Neural cell (in vitro differentiated cells): ENCODE results near the gene TYROBP. TPM values are rescaled to one million over a fixed set of nuclear protein-coding genes. Genes with fewer than 3 reads are reported as not detected.

Experiments
- H2AFZ ChIP-seq: fragments of 200-600, 300-800 bp; sonication (generic), shearing (Covaris generic); 2 replicates; pipeline ENCODE4 v1.6.0; 2014; ENCODE audit warnings: low read depth, mild to moderate bottlenecking, antibody characterized with exemption, low read length, moderate library complexity
- H3F3A ChIP-seq: fragments of 200-600 bp; shearing (Covaris generic); 2 replicates; pipeline ENCODE4 v1.6.1; 2016; ENCODE audit warnings: mild to moderate bottlenecking, moderate library complexity, mixed read lengths, antibody characterized with exemption, low read length; ENCODE audit not compliant: insufficient read depth, poor library complexity, severe bottlenecking
- H3K27ac ChIP-seq: fragments of 200-600, 300-800 bp; sonication (generic), shearing (Covaris generic); 2 replicates; pipeline ENCODE4 v1.5.1; 2014; ENCODE audit warnings: mild to moderate bottlenecking, low read length, moderate library complexity
- H3K27me3 ChIP-seq: fragments of 300-800, 200-600 bp; sonication (generic), shearing (Covaris generic); 2 replicates; pipeline ENCODE4 v1.6.0; 2014; ENCODE audit warnings: mild to moderate bottlenecking, low read depth, low read length, moderate library complexity; ENCODE audit not compliant: insufficient read depth
- H3K36me3 ChIP-seq: fragments of 300-800, 200-600 bp; sonication (generic), shearing (Covaris generic); 2 replicates; pipeline ENCODE4 v1.5.1; 2014; ENCODE audit warnings: mild to moderate bottlenecking, antibody characterized with exemption, low read length, moderate library complexity; ENCODE audit not compliant: insufficient read depth
- H3K4me2 ChIP-seq: fragments of 300-800, 200-600 bp; sonication (generic), shearing (Covaris generic); 2 replicates; pipeline ENCODE4 v1.6.0; 2014; ENCODE audit warnings: mild to moderate bottlenecking, low read length
- H3K4me3 ChIP-seq: fragments of 300-800, 200-600 bp; sonication (generic), shearing (Covaris generic); 2 replicates; pipeline ENCODE4 v1.5.1; 2014; ENCODE audit warnings: mild to moderate bottlenecking, low read length, moderate library complexity
- H3K79me2 ChIP-seq: fragments of 200-600 bp; shearing (Covaris generic); replicated peaks from 2 replicates; pipeline ENCODE4 v1.6.0; 2014; ENCODE audit warnings: mild to moderate bottlenecking, low read length, moderate library complexity; ENCODE audit not compliant: insufficient read depth
- H3K9ac ChIP-seq: fragments of 300-800, 200-600 bp; sonication (generic), shearing (Covaris generic); 2 replicates; pipeline ENCODE4 v1.6.1; 2016; ENCODE audit warnings: mild to moderate bottlenecking, low read length, mixed read lengths
- H3K9me2 ChIP-seq: fragments of 200-600 bp; shearing (Covaris generic); 2 replicates; pipeline ENCODE4 v1.6.1; 2016; ENCODE audit warnings: mild to moderate bottlenecking, low read length, mixed read lengths; ENCODE audit not compliant: insufficient read depth
- H3K9me3 ChIP-seq: fragments of 200-600, 300-800 bp; sonication (generic), shearing (Covaris generic); 2 replicates; pipeline ENCODE4 v1.6.1; 2016; ENCODE audit warnings: mild to moderate bottlenecking, mixed run types, low read length, moderate library complexity, mixed read lengths
- H4K20me1 ChIP-seq: fragments of 200-600 bp; shearing (Covaris generic); 2 replicates; pipeline ENCODE4 v1.6.1; 2016; ENCODE audit warnings: mild to moderate bottlenecking, mixed run types; ENCODE audit not compliant: insufficient read depth
- EP300 ChIP-seq: fragments of 450-650 bp; conservative IDR thresholded peaks from 2 replicates; pipeline ENCODE4 v1.6.1; 2014; ENCODE audit warnings: antibody characterized with exemption, mild to moderate bottlenecking, moderate library complexity; ENCODE audit not compliant: poor library complexity, severe bottlenecking
- EZH2 ChIP-seq: fragments of 200-600, 300-800 bp; shearing (Covaris generic), sonication (generic); IDR thresholded peaks from 2 replicates; pipeline ENCODE4 v1.6.1; 2014; ENCODE audit warnings: antibody characterized with exemption, low read length, borderline replicate concordance, mild to moderate bottlenecking; ENCODE audit not compliant: insufficient read depth, poor library complexity, severe bottlenecking
- MXI1 ChIP-seq: fragments of 450-650 bp; conservative IDR thresholded peaks from 2 replicates; pipeline ENCODE4 v1.6.1; 2014; ENCODE audit warnings: antibody characterized with exemption, mild to moderate bottlenecking; ENCODE audit not compliant: poor library complexity, severe bottlenecking
- POLR2AphosphoS5 ChIP-seq: IDR thresholded peaks from 2 replicates; pipeline ENCODE4 v1.6.1; 2012
- RAD21 ChIP-seq: fragments of 450-650 bp; conservative IDR thresholded peaks from 2 replicates; pipeline ENCODE4 v1.6.1; 2014; ENCODE audit warnings: antibody characterized with exemption, mild to moderate bottlenecking, moderate library complexity
- SMC3 ChIP-seq: fragments of 450-650 bp; conservative IDR thresholded peaks from 2 replicates; pipeline ENCODE4 v1.6.1; 2014; ENCODE audit warnings: antibody characterized with exemption, mild to moderate bottlenecking, moderate library complexity; ENCODE audit not compliant: poor library complexity
- TAF1 ChIP-seq: IDR thresholded peaks from 2 replicates; pipeline ENCODE4 v1.6.1; 2012; ENCODE audit warnings: low read depth
- polyA plus RNA-seq: library from polyadenylated mRNA; depleted of rRNA; stranded (reverse); fragments of >200 nt; gene quantifications from 2 replicates; pipeline ENCODE4 v1.2.3, GENCODE V29; 2014
- TF ChIP-seq, protein P1 (sequence below): fragments of 450-650 bp; IDR thresholded peaks from 2 replicates; pipeline ENCODE4 v1.5.1; 2014; ENCODE audit warnings: antibody characterized with exemption, mild to moderate bottlenecking, moderate library complexity; ENCODE audit not compliant: poor library complexity, severe bottlenecking
- TF ChIP-seq, protein P2 (sequence below): IDR thresholded peaks from 2 replicates; pipeline ENCODE4 v1.6.1; 2012; ENCODE audit warnings: borderline replicate concordance

TYROBP gene
- polyA plus RNA-seq, 1 donor from 2014 or later = not detected

DNA sequence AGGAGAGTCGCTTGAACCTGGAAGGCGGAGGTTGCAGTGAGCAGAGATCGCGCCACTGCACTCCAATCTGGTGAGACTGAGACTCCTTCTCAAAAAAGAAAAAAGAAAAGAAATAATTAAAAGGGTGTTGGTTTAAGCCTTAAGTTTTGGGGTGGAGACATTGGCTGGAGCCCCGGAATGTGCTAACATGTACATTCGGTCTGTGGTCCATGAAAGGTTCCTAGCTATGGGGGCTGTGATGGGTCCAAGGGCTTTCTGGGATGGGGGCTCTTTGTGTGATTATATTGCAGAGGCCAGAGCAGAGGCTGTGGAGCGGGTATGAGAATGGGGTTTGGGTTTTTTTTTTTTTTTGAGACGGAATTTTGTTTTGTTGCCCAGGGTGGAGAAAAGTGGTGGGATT, 22.2 kb downstream of the TYROBP start:
- Histone ChIP-seq H3K9ac (no peak overlapping the region), H3K79me2 (no peaks in the 10 kb centered on the region), H3K27me3 (no peaks in the 10 kb centered on the region), H3K27ac (no peak overlapping the region), H3K36me3 (peaks cover 3% of the 10 kb centered on the region), H3K9me3 (no peaks in the 10 kb centered on the region), H3F3A (peaks cover 3% of the 10 kb centered on the region), H4K20me1 (no peaks in the 10 kb centered on the region), H3K9me2 (no peaks in the 10 kb centered on the region), H3K4me3 (no peak overlapping the region), H2AFZ (no peak overlapping the region), H3K4me2 (no peak overlapping the region)
- TF ChIP-seq, protein P1, sequence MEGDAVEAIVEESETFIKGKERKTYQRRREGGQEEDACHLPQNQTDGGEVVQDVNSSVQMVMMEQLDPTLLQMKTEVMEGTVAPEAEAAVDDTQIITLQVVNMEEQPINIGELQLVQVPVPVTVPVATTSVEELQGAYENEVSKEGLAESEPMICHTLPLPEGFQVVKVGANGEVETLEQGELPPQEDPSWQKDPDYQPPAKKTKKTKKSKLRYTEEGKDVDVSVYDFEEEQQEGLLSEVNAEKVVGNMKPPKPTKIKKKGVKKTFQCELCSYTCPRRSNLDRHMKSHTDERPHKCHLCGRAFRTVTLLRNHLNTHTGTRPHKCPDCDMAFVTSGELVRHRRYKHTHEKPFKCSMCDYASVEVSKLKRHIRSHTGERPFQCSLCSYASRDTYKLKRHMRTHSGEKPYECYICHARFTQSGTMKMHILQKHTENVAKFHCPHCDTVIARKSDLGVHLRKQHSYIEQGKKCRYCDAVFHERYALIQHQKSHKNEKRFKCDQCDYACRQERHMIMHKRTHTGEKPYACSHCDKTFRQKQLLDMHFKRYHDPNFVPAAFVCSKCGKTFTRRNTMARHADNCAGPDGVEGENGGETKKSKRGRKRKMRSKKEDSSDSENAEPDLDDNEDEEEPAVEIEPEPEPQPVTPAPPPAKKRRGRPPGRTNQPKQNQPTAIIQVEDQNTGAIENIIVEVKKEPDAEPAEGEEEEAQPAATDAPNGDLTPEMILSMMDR = no peak
- TF ChIP-seq MXI1 (no peak), EZH2 (no peak)

DNA sequence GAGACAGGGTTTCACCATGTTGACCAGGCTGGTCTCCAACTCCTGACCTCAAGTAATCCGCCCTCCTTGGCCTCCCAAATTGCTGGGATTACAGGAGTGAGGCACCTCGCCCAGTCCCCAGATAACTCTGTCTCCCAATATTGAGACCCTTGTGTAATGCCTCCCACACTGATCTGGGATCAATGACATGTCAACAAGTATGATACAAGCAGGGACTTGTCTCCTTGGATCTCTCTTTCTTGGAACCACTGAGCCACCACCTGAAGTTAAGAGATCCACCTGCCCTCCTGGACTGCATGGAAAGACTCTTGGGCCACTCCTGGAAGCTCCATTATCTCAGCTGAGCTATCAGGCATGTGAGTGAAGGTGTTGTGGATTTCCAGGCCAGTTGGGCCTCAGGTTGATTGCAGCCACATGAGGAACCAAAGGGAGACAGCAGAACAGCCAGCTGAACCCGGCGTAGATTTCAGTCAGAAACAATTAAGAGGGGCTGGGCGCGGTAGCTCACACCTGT, 22.8 kb downstream of the TYROBP start:
- no peaks in the 10 kb centered on the region for H3K9me3 ChIP-seq
- TF ChIP-seq TAF1 (no peak), RAD21 (no peak), EZH2 (no peak), EP300 (no peak)

DNA sequence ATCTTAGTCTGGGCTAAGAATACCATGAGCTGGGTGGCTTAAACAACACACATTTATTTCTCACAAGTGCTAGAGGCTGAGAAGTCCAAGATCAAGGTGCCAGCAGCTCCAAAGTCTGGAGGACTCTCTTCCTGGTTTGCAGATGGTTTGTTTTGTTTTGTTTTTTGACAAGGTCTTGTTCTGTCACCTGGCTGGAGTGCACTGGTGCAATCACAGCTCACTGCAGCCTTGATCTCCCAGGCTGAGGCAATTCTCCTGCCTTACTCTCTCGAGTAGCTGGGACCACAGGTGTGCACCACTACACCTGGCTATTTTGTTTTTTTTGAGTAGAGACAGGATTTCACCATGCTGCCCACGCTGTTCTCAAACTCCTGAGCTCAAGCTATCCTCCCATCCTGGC, 24.2 kb downstream of the TYROBP start:
- Histone ChIP-seq H3K9me2 (no peaks in the 10 kb centered on the region), H3K9me3 (no peaks in the 10 kb centered on the region), H4K20me1 (no peaks in the 10 kb centered on the region), H3K27ac (no peak overlapping the region), H3F3A (peaks cover 3% of the 10 kb centered on the region), H3K79me2 (no peaks in the 10 kb centered on the region), H2AFZ (no peak overlapping the region), H3K27me3 (no peaks in the 10 kb centered on the region), H3K9ac (no peak overlapping the region), H3K4me3 (no peak overlapping the region), H3K36me3 (peaks cover 3% of the 10 kb centered on the region), H3K4me2 (no peak overlapping the region)
- TF ChIP-seq TAF1 (no peak), RAD21 (no peak), POLR2AphosphoS5 (no peak), EZH2 (no peak), MXI1 (no peak), SMC3 (no peak), EP300 (no peak)
- TF ChIP-seq, protein P2, sequence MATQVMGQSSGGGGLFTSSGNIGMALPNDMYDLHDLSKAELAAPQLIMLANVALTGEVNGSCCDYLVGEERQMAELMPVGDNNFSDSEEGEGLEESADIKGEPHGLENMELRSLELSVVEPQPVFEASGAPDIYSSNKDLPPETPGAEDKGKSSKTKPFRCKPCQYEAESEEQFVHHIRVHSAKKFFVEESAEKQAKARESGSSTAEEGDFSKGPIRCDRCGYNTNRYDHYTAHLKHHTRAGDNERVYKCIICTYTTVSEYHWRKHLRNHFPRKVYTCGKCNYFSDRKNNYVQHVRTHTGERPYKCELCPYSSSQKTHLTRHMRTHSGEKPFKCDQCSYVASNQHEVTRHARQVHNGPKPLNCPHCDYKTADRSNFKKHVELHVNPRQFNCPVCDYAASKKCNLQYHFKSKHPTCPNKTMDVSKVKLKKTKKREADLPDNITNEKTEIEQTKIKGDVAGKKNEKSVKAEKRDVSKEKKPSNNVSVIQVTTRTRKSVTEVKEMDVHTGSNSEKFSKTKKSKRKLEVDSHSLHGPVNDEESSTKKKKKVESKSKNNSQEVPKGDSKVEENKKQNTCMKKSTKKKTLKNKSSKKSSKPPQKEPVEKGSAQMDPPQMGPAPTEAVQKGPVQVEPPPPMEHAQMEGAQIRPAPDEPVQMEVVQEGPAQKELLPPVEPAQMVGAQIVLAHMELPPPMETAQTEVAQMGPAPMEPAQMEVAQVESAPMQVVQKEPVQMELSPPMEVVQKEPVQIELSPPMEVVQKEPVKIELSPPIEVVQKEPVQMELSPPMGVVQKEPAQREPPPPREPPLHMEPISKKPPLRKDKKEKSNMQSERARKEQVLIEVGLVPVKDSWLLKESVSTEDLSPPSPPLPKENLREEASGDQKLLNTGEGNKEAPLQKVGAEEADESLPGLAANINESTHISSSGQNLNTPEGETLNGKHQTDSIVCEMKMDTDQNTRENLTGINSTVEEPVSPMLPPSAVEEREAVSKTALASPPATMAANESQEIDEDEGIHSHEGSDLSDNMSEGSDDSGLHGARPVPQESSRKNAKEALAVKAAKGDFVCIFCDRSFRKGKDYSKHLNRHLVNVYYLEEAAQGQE = no peak
- TF ChIP-seq, protein P1 = no peak

More for the DNA sequence above, 22.8 kb downstream of the TYROBP start:
- Histone ChIP-seq H3K4me2 (no peak overlapping the region), H4K20me1 (no peaks in the 10 kb centered on the region), H3K4me3 (no peak overlapping the region), H3K27ac (no peak overlapping the region), H3K9me2 (no peaks in the 10 kb centered on the region), H2AFZ (no peak overlapping the region), H3K36me3 (peaks cover 3% of the 10 kb centered on the region), H3K9ac (no peak overlapping the region), H3K79me2 (no peaks in the 10 kb centered on the region), H3K27me3 (no peaks in the 10 kb centered on the region), H3F3A (peaks cover 3% of the 10 kb centered on the region)
